Measurements from ENCODE around the gene YIPF1.

DNA sequence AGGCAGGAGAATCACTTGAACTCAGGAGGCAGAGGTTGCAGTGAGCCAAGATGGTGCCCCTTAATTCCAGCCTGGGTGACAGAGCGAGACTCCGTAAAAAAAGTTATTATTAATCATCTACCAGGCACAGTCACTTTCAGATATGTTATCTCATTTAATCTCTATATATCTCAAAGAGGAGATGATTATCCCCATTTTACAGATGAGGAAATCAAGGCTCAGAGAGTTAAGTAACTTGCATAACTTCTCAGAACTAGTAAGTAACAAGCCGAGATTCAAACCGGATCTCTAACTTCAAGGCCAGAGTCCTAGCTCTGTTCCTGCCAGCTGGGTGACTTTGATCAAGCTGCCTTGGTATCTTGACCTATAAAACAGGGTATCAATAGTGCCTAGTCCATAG is 21.8 kb upstream of the YIPF1 start:
- TF ChIP-seq ZNF274 (IDR thresholded peaks at IDR 0.05; ENCODE audit: low read depth, low read length) (no peak), YY1 (IDR thresholded peaks at IDR 0.05; ENCODE audit: insufficient read depth, insufficient read length) (no peak), SUZ12 (IDR thresholded peaks at IDR 0.05; ENCODE audit: extremely low read depth, insufficient read depth, insufficient read length) (no peak)

Data from NT2/D1 (cell line).